Hematopoietic multipotent progenitor cell (in vitro differentiated cells): ENCODE measurements around the gene POLR1D. TPM values are rescaled to one million over a fixed set of nuclear protein-coding genes. Genes with fewer than 3 reads are reported as not detected.

Experiments used
- DNase-seq, 3 donors: peaks; one replicate each; pipeline ENCODE4 v3.0.0-alpha.2; 2011 to 2015; ENCODE audit warnings: low read depth in 2 of 3, low spot score in 2 of 3
- total RNA-seq: library from RNA; depleted of rRNA; stranded (reverse); fragments of >200 nt; gene quantifications from one replicate; pipeline ENCODE4 v1.2.3, GENCODE V29; 2012

The POLR1D gene, protein sequence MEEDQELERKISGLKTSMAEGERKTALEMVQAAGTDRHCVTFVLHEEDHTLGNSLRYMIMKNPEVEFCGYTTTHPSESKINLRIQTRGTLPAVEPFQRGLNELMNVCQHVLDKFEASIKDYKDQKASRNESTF
- 68.7 TPM for total RNA-seq

DNA sequence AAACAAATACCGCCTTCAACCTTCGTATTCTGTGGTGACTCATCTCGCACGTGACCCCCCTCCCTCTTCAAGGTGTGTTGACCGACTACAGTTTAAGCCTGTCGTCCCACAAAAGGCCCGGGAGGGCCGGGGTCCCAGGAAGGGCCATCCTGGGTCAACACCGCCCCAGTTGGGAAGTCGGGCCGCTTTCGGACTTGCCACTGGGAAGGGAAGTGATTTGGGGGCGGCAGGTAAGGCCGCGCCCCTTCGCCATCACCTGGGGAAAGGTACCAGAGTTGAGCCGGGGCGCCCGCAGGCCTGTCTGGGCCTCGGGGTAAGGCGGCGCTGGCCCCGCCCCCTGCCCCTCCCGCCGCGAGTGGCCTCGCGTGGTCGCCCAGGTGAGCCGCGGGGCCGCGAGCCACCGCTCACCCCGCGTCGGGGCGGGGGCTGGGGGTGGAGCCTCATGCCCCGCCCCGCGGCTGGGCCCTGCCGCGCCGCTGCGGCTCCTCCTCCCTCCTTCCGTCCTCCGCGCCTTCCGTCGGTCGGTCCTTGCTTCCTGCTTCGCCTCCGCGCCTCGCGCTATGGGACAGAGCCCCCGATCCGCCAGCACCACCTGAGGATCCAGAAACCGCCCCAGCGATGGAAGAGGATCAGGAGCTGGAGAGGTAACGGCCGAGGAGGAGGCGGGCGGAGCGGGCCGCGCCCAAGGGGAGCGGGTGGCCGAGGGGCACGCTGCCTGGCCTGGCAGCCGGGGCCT is at the start of gene POLR1D:
TSS of gene POLR1D (plus strand) at position 527 of the 736 bp plus-strand sequence. CDS start at position 619, 92 bp downstream.
- peak; percentile 77 to 88 (median 88) for DNase-seq

DNA sequence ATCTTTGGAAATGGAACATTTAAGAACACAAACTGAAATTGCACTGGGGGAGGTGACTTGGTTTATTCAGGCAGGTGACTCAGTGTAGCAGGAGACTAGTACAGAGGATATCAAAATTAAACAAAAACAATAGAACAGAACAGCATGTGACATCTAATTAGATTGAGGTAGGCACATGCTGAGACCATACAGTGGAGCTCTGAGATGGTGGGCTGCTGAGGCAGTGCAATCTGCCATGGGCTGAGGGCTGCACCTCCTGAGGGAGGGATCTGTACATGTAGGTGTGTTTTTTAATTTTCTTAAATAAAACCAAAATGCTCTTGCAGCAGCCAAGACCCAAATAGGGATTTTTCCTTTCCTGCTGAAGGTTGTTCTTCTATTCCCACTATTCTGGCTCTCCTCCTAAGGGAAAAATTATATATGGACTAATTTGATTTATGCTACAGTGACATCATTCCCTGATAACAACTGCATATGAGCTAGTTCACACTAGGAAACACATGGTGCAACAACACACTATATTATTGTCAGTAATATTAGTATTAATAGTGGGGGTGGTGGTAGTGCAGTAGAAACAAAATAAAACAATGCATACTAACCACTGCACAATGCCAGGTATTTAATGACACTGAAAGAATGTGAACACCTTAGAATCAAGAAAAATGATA is 49.3 kb upstream of the POLR1D start:
- DNase-seq, result no peak

DNA sequence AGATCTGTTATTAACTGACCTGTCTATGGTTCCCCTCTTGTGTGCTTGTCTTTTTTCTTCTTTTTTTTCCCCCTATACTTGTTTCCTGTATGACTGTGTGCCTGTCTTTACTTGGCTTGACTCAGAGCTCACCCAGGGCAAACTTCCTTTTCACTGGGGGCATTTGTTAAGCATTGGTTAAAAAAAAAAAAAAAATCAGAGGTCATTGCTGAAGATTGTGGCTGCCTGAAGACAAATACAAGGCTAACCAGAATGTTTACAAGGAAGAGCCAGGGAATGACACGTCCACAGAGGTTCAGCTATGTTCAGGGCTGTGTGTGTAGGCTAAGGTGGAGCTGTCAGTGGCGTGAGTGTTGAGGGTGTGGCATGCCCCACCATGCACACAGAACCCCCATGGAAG is 48.4 kb upstream of the POLR1D start:
- DNase-seq, result no peak

DNA sequence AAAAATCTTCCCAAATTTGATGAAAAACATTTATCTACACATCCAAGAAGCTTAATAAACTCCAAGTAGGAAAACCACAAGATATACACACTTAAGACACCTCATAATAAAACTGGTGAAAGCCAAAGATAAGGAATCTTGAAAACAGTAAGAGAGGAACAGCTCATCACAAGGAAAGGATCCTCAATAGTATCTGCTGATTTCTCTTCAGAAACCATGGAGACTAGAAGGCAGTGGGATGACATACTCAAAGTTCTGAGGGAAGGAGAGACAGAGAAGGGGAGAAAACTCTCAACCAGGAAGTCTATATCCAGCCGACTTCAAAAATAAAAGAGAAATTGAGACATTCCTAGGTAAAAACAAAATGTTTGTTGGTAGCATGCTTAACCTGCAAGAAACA is 47.0 kb upstream of the POLR1D start:
- no peak for DNase-seq

DNA sequence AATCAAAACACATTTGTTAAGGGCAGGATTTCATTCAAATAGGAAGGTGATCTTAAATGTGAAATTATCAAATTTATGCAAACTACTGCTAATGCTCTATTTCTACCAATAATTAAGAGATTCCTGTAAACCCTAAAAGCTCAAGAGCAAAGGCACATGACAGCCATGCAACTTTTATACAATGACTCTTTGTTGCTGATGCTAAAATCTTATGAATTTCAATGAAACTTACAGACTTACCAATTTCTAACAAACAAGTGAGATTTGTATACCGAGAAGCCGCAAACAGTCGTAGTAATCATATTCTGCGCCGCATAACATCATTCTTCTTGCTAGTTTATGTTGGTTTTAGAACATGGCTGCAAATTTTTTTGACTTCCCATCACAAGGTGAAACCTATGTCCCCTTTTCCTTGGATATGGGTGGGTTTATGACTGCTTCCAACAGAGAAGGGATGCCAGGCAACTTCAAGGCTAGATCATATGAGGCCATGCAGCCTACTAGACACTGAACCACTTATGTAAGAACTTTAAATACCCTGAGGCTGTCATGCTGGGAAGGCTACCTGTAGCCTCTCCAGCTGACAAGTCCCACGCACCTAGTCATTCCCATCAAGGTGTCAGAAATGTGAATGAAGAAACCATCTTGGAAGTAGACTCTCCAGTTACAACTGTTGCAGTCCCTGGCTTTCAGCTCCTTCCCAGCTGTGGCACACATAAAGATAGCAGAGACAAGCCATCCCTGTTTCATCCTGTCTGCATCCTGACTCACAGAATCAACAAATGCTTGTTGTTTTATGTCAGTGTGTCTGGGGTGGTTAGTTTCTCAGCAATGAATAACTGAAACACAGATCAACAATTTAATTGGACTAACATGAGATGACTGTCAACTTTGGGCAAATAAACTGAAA is 43.3 kb upstream of the POLR1D start:
- DNase-seq, result no peak

DNA sequence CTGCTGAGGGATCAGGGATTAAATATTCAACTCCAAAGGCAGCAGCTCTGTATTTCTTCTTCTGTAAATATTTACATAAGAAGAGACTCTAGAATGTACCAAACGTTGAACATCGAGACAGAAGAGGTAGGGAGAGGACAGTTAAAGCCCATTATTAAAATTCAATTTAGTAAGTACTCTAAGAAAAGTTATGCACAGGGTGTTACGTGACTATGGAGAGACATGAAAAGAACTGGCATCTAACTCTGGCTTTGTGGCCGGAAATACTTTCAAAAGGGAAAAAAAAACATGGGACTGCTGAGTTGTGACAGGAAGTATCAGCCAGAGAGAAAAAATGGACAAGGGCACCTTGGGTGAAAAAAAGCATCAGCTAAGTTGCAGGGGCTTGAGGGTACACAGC is 38.0 kb upstream of the POLR1D start:
- DNase-seq, result no peak

DNA sequence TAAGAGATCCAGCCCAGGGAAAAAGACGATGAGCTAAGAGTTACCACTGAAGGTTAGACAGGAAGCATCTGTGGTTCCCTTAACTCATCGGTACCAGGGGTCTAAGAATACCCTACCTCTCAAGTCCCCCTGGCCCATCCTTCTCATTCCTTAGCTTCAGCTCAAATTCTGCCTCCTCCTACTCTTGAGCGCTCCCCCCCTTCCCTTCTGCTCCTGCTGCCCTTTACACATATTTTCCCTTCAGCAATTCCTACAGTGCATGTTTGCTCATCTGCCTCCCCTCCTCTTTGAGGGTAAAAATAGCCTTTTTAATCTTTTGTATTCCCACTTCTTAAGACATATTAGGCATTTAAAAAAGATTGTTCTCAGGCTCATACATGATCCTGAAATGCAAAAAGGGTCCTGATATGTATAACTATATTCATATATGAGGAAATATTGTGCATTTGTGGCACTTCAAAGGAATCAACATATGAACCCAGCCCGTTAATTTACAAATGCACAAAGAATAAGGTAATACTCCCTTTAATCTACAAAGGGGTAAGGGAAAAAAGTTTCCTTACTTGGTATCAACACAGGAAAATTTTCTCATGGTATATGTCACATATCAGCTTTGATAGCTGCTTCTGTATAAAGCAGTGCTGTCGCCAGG is 34.5 kb upstream of the POLR1D start:
- DNase-seq, result no peak

DNA sequence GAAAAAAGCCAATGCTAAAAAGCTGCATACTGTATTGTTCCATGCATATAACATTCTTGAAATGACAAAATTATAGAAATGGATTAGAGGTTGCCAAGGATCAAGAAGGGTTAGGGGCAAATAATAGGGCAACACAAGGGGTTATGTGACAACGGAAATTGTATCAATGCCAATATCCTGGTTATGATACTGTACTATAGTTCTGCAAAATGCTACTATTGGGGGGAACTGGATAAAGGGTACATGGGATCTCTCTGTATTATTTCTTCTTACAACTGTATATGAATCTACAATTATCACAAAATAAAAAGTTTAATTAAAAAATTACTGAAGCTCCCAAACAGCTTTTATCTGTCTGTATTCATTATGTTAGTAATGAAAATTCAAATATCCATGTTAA is 33.3 kb upstream of the POLR1D start:
- no peak for DNase-seq

DNA sequence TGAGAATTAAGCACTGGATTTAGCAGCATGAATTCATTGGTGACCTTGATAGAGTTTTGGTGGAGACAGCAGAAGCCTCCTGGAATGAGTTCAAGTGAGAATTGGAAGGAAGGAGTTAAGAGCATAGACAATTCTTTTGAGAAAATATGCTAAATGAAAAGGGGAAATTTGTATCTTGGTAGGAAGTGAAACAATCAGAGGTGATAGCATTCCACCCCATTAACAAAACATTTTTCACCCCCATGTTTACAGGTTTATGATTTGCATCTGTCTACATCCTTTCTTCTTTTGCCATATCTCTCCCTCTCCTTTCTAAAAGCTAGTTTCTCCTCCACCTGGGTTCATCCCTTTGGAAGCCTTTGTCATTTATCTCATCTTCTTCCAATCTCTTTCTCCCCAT is 28.8 kb upstream of the POLR1D start:
- no peak for DNase-seq

DNA sequence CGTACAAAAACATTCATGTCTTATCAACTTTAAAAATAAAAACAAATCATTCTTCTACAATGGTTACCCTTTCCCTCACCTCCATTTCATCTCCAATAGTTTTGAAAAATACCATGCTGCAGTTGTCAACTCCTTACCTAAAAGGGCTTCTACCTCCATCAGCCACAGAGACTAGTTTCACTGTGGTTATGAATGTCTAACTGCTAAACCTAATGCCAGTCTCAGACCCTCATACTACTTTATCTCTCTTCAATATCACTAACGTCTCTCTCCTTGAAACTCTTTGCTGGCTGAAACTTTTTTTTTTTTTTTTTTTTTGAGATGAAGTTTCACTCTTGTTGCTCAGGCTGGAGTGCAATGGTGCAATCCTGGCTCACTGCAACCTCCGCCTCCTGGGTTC is 28.4 kb upstream of the POLR1D start:
- no peak for DNase-seq

DNA sequence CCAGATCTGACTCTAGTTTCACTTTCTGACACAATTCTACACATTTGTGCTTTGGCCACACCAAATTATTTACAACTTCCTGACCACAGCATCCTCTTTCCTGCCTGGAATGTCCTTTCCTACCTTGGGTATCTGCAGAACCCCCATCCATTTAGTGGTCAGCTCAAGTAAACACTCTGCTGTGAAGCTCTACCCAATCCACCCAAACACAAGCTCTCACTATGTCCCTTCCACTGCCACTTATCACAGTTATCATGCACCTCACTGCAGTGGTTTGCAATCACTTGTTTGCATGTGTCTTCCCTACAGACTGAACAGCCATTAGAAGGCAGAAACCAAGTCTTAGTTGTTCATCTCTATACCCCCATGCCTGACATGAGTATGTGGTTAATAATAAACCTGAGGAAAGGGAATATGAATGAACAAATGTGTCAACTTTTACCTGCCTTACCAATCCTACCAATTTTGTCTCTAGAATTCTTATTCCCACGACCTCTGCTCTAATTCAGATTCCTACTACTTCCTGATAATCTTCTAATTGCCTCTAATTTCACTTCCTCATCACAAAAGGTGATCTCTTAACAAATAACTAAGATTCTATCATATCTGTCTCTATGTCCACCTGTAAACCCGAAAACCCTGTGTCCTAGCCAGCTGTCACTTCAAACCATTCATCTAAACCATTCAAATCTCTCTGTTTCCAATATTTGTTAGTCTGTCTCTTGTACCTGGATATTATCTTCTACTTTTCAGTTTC is 26.5 kb upstream of the POLR1D start:
- DNase-seq, result peak in 1 of 3 donors; percentile 27

DNA sequence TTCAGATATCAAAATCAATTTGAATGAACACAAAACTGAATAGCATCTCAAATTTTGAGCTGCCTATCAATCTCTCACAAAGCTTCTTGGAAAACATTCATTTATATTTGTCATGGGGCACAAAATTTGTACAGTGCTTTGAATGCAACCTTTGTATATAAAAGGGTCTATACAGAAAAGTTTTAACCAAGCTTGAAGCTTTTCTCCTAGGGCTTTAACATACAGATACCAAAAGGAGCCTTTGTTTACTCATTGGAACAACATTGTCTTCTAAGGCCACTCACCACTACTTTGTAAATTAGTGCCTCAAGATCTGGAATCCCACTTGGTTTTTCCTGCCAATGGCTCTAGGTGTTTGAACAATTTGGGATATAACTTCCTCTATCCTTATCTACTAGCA is 22.6 kb upstream of the POLR1D start:
- no peak for DNase-seq

DNA sequence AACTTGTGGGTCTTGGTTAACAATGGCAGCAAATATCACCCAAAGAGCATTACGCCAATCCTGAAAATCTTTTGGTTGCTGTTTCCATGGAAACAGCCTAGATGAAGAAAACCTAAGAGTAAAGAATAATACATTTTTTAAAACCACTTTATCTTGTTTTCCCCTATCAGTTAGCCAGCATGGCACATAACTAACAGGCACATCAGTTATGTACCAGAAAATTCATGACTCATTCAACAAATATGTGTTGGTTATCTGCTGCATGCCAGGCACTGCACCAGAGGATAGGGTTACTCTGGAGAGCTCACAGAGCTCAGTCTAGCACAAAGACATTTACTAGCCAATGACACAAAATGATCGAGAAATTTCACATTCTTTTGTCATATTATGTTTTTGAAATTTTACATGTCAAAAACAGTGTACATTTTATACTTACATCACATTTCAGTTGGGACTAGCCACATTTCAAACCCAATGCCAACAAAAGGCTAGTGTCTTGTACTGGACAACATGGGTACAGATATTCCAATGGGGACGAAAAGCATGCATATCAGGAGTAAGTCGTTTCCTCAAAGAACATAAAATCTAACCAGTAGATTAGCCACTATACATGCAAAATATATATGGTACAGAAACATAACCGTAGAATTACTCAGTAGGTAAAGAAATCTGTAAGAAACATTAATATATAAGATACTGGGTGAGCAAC is 21.7 kb upstream of the POLR1D start:
- peak in 2 of 3 donors; percentile 24 to 45 for DNase-seq

DNA sequence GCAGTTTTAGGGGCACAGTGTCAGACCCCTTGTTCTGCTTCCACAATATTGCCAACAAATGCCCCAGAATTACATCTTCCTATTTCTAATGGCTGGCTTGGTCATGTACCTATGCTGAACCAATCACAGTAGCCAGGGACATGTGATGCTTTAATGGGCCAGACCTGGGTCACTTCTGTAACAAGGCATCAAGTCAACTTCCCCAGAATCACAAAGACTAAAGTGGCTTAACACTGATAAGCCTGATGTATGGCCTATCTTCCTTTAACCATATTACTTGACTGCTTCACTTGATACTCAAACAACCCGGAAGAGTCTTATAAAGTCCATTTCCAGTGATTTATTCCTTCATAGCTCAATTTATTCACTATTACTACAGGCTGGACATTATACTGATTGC is 21.0 kb upstream of the POLR1D start:
- DNase-seq, result no peak

DNA sequence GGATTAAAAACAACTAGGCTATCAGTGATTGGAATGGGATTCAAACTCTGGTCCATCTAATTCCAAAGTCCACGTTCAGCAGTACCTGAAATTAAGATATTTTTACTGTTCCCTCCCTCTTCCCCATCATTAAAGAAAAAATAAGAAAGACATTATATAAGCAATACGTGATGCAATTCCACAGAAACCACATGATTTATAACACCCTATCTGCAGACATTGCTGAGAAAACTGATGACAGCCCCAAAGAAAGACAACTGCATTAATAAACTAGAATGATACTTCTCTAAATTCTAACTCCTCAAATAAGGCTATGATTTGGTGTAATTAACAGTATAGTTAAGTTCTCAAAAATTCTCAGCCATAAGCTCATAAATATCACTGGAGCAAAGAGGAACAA is 20.5 kb upstream of the POLR1D start:
- DNase-seq, result no peak

DNA sequence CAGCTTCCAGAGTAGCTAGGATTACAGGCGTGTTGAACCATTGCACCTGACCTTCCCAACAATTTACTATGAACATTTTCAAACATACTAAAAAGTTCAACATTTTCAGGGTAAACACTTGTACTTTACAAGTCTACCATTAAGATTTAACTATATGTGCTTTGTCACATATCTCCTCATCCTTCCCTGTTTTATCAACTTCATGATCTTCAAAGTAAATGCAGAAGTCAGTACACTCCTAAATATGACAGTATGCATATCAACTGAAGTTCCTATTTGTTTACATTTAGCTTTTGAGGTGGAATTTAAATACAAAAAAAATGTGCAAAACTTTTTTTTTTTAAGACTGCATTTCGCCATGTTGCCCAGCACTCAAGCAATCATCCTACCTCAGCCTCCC is 19.9 kb upstream of the POLR1D start:
- no peak for DNase-seq

DNA sequence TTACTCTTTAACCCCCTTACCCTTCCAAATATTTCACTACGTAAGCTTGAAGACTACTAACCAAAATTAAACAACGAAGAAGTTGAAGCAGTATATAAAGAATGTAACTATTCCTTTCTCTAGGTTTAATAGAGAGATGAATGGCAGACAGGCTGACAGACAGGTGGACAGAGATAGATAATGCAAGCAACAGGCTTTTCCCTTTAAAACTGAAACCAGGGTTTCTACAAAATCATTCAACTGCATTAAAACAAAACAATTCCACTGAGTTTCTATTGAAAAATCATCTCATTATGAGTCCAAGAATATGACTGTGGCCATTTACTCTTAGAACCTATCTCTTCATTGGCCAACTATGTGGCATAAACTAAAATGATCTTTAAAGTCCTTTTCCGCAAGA is 16.6 kb upstream of the POLR1D start:
- DNase-seq, result no peak

DNA sequence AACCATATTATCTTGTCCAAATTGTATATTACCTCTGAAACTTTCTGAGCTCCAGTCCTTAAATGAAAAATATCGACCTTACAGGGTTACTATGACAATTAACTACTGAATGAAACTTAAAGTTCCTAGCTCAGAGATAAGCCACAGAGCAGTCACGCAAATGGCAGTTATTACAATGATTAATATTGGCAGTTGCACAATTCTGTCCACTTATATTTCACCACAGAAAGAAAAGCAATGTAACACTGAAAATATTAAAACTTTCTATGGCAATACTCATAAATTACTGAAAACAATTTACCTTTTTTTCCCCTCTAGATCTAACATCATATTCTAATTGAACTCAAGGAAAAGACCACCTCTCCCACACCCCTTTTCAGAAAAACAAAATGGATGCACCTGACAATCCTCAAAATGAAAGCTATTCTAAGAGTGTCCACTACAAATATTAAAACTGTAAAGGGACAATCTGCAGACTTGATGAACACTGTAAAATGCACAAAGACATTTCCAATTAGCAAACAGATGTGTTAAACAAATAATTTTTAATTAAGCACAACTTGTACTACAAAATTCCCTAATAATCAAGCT is 16.0 kb upstream of the POLR1D start:
- DNase-seq, result no peak

DNA sequence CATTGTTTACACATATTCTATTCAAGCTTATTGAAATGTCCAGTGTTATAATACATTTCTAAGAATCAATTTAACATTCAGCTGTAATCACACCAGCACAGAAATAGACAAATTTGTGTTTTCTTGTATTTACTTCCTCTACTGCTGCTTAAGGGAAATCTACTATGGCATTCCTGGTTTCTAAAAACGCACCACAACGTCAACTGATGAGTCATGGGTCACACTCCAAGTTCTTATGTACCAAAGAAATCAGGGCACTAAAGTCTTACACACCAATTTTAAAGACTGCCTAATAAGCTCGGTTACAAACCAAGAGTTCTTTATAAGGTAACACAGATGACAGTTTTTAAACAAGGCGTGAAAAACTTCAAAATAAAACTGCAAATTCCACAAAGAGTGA is 14.6 kb upstream of the POLR1D start:
- DNase-seq, result no peak
